Liver (tissue), 9 donors: ENCODE results near the gene GNPTAB. TPM values are rescaled to one million over a fixed set of nuclear protein-coding genes. Genes with fewer than 3 reads are reported as not detected.

Experiments used
- DNase-seq: peaks from one replicate; pipeline ENCODE4 v3.0.0-alpha.2; 2017; ENCODE audit warnings: low spot score
- H3K27ac ChIP-seq, 2 donors: one replicate each; pipeline ENCODE4 v1.7.0; 2013; ENCODE audit warnings: inconsistent platforms in 2 of 2, low read length in 2 of 2, control low read depth in 1 of 2, low read depth in 1 of 2, mild to moderate bottlenecking in 1 of 2
- H3K27me3 ChIP-seq, 4 donors: one replicate each; pipeline versions ENCODE4 v1.6.1 to v1.7.0; 2013; ENCODE audit warnings: low read length in 3 of 4, inconsistent platforms in 1 of 4, mild to moderate bottlenecking in 1 of 4, moderate library complexity in 1 of 4; ENCODE audit not compliant: control insufficient read depth in 4 of 4, insufficient read depth in 4 of 4
- H3K36me3 ChIP-seq, 4 donors: one replicate each; pipeline versions ENCODE4 v1.6.1 to v1.7.0; 2013; ENCODE audit warnings: low read length in 3 of 4, mild to moderate bottlenecking in 3 of 4, low read depth in 1 of 4, moderate library complexity in 1 of 4; ENCODE audit not compliant: control insufficient read depth in 4 of 4, insufficient read depth in 3 of 4
- H3K4me1 ChIP-seq, 4 donors: one replicate each; pipeline versions ENCODE4 v1.6.1 to v1.7.0; 2013; ENCODE audit warnings: low read length in 3 of 4, mild to moderate bottlenecking in 3 of 4, moderate library complexity in 1 of 4; ENCODE audit not compliant: control insufficient read depth in 4 of 4, insufficient read depth in 4 of 4
- H3K4me3 ChIP-seq, 3 donors: one replicate each; pipeline versions ENCODE4 v1.6.1 to v1.7.0; 2013; ENCODE audit warnings: low read length in 3 of 3, control low read depth in 1 of 3, low read depth in 1 of 3, mild to moderate bottlenecking in 1 of 3
- H3K9ac ChIP-seq, 2 donors: one replicate each; pipeline ENCODE4 v1.7.0; 2013; ENCODE audit warnings: low read length in 2 of 2, mild to moderate bottlenecking in 2 of 2, moderate library complexity in 2 of 2, control low read depth in 1 of 2, low read depth in 1 of 2
- H3K9me3 ChIP-seq, 4 donors: one replicate each; pipeline versions ENCODE4 v1.6.1 to v1.7.0; 2013; ENCODE audit warnings: low read length in 3 of 4; ENCODE audit not compliant: control insufficient read depth in 4 of 4
- ATF3 ChIP-seq: IDR thresholded peaks from 2 replicates; pipeline ENCODE4 v1.6.1; 2016; ENCODE audit warnings: antibody characterized with exemption
- CTCF ChIP-seq: fragments of 150-350 bp; IDR thresholded peaks from 2 replicates; pipeline ENCODE4 v1.5.1; 2017; ENCODE audit warnings: improper control_type of control experiment, low read depth, low read length; ENCODE audit not compliant: missing input control
- EGR1 ChIP-seq, 2 donors: IDR thresholded peaks; 2 replicates each; pipeline ENCODE4 v1.6.1; 2016 to 2018; ENCODE audit warnings: antibody characterized with exemption in 2 of 2, low read depth in 2 of 2
- GABPA ChIP-seq, 2 donors: IDR thresholded peaks in 1 of 2; conservative IDR thresholded peaks in 1 of 2; 2 replicates each; pipeline ENCODE4 v1.6.1; 2016; ENCODE audit warnings: antibody characterized with exemption in 2 of 2, mild to moderate bottlenecking in 1 of 2, moderate library complexity in 1 of 2
- HNF4A ChIP-seq, 2 donors: conservative IDR thresholded peaks; 2 replicates each; pipeline ENCODE4 v1.6.1; 2016; ENCODE audit warnings: antibody characterized with exemption in 2 of 2, mild to moderate bottlenecking in 2 of 2
- MAX ChIP-seq: IDR thresholded peaks from 2 replicates; pipeline ENCODE4 v1.6.1; 2016; ENCODE audit warnings: antibody characterized with exemption
- RAD21 ChIP-seq, 2 donors: IDR thresholded peaks; 2 replicates each; pipeline ENCODE4 v1.6.1; 2016; ENCODE audit warnings: antibody characterized with exemption in 2 of 2, mild to moderate bottlenecking in 2 of 2
- REST ChIP-seq: IDR thresholded peaks from 2 replicates; pipeline ENCODE4 v1.6.1; 2016; ENCODE audit warnings: antibody characterized with exemption, mild to moderate bottlenecking
- YY1 ChIP-seq: IDR thresholded peaks from 2 replicates; pipeline ENCODE4 v1.6.1; 2016; ENCODE audit warnings: antibody characterized with exemption, mild to moderate bottlenecking
- WGBS: extraction: QIAGEN DNeasy Blood & Tissue Kit; methylation state at CpG from one replicate; pipeline ENCODE4 v1.1.7; 2013; 5-methylcytosine and 5-hydroxymethylcytosine counted together
- polyA plus RNA-seq, 2 donors: library from polyadenylated mRNA; stranded (reverse) in 1 of 2; unstranded in 1 of 2; fragments of 200-250 nt in 1 of 2; fragments of >200 nt in 1 of 2; fragmentation: Nextera tagmentation in 1 of 2; extraction: Ambion mirVana in 1 of 2; gene quantifications; one replicate each; pipeline versions ENCODE4 v1.2.1 to v1.2.3, GENCODE V29; 2013 to 2015
- total RNA-seq, 2 donors: library from RNA; depleted of rRNA; stranded (reverse); fragments of >200 nt; gene quantifications; one replicate each; pipeline ENCODE4 v1.2.3, GENCODE V29; 2014
- donor health status: healthy.
- donor health status: healthy.
- donor health status: healthy.
- donor health status: healthy.
- donor health status: healthy.

Gene GNPTAB
- total and polyA plus RNA-seq, 4 donors, result 4.6 to 11.1 (median 7.7) TPM

GRCh38 chr12:101806265-101806664 lies 24.5 kb downstream of the GNPTAB start:
- DNase-seq, result no peak
- peaks cover 0 to 6% (median 3%) of the 10 kb centered on the region in 4 donors for H3K4me1 ChIP-seq
- H3K27me3 ChIP-seq, result no peaks in the 10 kb centered on the region
- no peak overlapping the region for H3K27ac ChIP-seq
- no peak overlapping the region for H3K4me3 ChIP-seq
- H3K9ac ChIP-seq, result no peak overlapping the region
- H3K9me3 ChIP-seq, result no peaks in the 10 kb centered on the region
- no peaks in the 10 kb centered on the region for H3K36me3 ChIP-seq
- WGBS, result 58% methylated on average over 1 of the region's 1 CpG
- TF ChIP-seq ATF3 (no peak), YY1 (no peak), EGR1 (IDR thresholded peaks at IDR 0.05; ENCODE audit: low read depth in 2 of 2) (no peak), REST (no peak)

GRCh38 chr12:101804409-101804808 lies 26.4 kb downstream of the GNPTAB start:
- WGBS, result 93% methylated on average over 3 of the region's 3 CpGs

More at GRCh38 chr12:101804409-101804808, 26.4 kb downstream of the GNPTAB start:
- Histone ChIP-seq H3K4me3 (no peak overlapping the region), H3K36me3 (no peaks in the 10 kb centered on the region), H3K27me3 (no peaks in the 10 kb centered on the region), H3K27ac (no peak overlapping the region), H3K9ac (no peak overlapping the region), H3K9me3 (no peaks in the 10 kb centered on the region), H3K4me1 (peaks cover 0 to 3% (median 2%) of the 10 kb centered on the region in 4 donors)
- TF ChIP-seq EGR1 (IDR thresholded peaks at IDR 0.05; ENCODE audit: low read depth in 2 of 2) (no peak), CTCF (no peak), RAD21 (IDR thresholded peaks at IDR 0.05) (no peak), MAX (no peak), ATF3 (no peak), HNF4A (conservative IDR thresholded peaks at IDR 0.05) (no peak), GABPA (IDR thresholded peaks at IDR 0.05 in 1 of 2, conservative IDR thresholded peaks at IDR 0.05 in 1 of 2) (no peak)
- no peak for DNase-seq
